GM19035 (cell line): ENCODE measurements around the gene PTCH1.

ENCODE experiments used
- ATAC-seq: cut with Tn5 transposase; IDR thresholded peaks from one replicate; pipeline ENCODE4 v1.9.1; 2021; ENCODE audit not compliant: unreplicated experiment

The PTCH1 gene

GRCh38 chr9:95409650-95410426 lies 106.9 kb downstream of the PTCH1 start:
- ATAC-seq = no peak

- ATAC-seq = no peak
These were observed 109.2 kb downstream of the PTCH1 start for GRCh38 chr9:95407524-95407923.

GRCh38 chr9:95406121-95406520 lies 110.7 kb downstream of the PTCH1 start:
- no peak for ATAC-seq

GRCh38 chr9:95399261-95399660 lies 117.5 kb downstream of the PTCH1 start:
- ATAC-seq = no peak
